Esophagus muscularis mucosa (tissue), 4 donors: Measurements from ENCODE around the gene CD109. TPM values are rescaled to one million over a fixed set of nuclear protein-coding genes. Genes with fewer than 3 reads are reported as not detected.
"Not testable (repeated sequence)": the region's sequence is repeated elsewhere in the genome, so short reads cannot be mapped to it uniquely, and the experiment has no call there.

Experiments
- DNase-seq: peaks from one replicate; pipeline ENCODE4 v3.0.0-alpha.2; 2017; ENCODE audit errors: extremely low spot score
- H3K27ac ChIP-seq, 4 donors: fragments of 200-600 bp; sonication (generic); replicated peaks in 1 of 4; 1 replicate in 3 of 4; 2 replicates in 1 of 4; pipeline ENCODE4 v1.5.1; 2016 to 2019; ENCODE audit warnings: mild to moderate bottlenecking in 1 of 4
- H3K27me3 ChIP-seq, 4 donors: fragments of 200-600 bp; sonication (generic); one replicate each; pipeline versions ENCODE4 v1.5.1 to v1.6.0; 2016 to 2019
- H3K36me3 ChIP-seq, 4 donors: fragments of 200-600 bp; sonication (generic); one replicate each; pipeline ENCODE4 v1.5.1; 2016 to 2019
- H3K4me1 ChIP-seq, 4 donors: fragments of 200-600 bp; sonication (generic); one replicate each; pipeline ENCODE4 v1.5.1; 2016 to 2019
- H3K4me3 ChIP-seq, 4 donors: fragments of 200-600 bp; sonication (generic); 1 replicate in 2 of 4; 2 replicates in 2 of 4; pipeline ENCODE4 v1.5.1; 2016 to 2019; ENCODE audit warnings: mild to moderate bottlenecking in 4 of 4, moderate library complexity in 1 of 4
- H3K9me3 ChIP-seq, 4 donors: fragments of 200-600 bp; sonication (generic); 1 replicate in 3 of 4; 2 replicates in 1 of 4; pipeline ENCODE4 v1.5.1; 2016 to 2019
- CTCF ChIP-seq, 3 experiments: fragments of 200-600 bp in 2 of 3; fragments of 450-650 bp in 1 of 3; sonication (generic) in 2 of 3; IDR thresholded peaks; one replicate each; pipeline ENCODE4 v1.5.1; 2017 to 2019; ENCODE audit warnings: antibody characterized with exemption in 3 of 3, mild to moderate bottlenecking in 2 of 3, moderate library complexity in 1 of 3
- EP300 ChIP-seq: sonication (generic); formaldehyde crosslinking; IDR thresholded peaks from one replicate; pipeline ENCODE4 v1.6.1; 2017; ENCODE audit warnings: antibody characterized with exemption
- POLR2A ChIP-seq: fragments of 450-650 bp; IDR thresholded peaks from one replicate; pipeline ENCODE4 v1.6.1; 2017; ENCODE audit warnings: antibody characterized with exemption, moderate library complexity, mild to moderate bottlenecking, low read depth
- POLR2AphosphoS5 ChIP-seq, 2 donors: sonication (generic); formaldehyde crosslinking; IDR thresholded peaks; one replicate each; pipeline ENCODE4 v1.6.1; 2017; ENCODE audit warnings: antibody characterized with exemption in 2 of 2
- WGBS: methylation state at CpG from one replicate; pipeline ENCODE4 v1.1.5; 2018; 5-methylcytosine and 5-hydroxymethylcytosine counted together
- intact Hi-C: fragments of 100-400 bp; cut with DNase I; formaldehyde crosslinking; loops from one replicate; pipeline ENCODE4 v1.15.1; 2023
- total RNA-seq, 4 donors: library from RNA; depleted of rRNA; stranded (reverse); fragments of >200 nt; gene quantifications; one replicate each; pipeline versions ENCODE4 v1.1.0 to v1.2.1, GENCODE V29; 2016

CD109 gene
- total RNA-seq, 4 donors from 2014 or later = 12.1 to 21.4 (median 15.8) TPM

- no peaks in the 10 kb centered on the region for H3K9me3 ChIP-seq
- peaks cover 0 to 11% (median 3%) of the 10 kb centered on the region in 4 donors for H3K36me3 ChIP-seq
- H3K4me3 ChIP-seq = no peak overlapping the region
- H3K4me1 ChIP-seq = peaks cover 0 to 9% (median 8%) of the 10 kb centered on the region in 4 donors
- no peaks in the 10 kb centered on the region for H3K27me3 ChIP-seq
- peak overlapping the region in 1 of 4 donors; percentile 23 for H3K27ac ChIP-seq
- no peak for DNase-seq
- WGBS = 42% methylated on average over 6 of the region's 6 CpGs
- intact Hi-C loops = no loop called here
- no peak for TF ChIP-seq EP300
- TF ChIP-seq POLR2AphosphoS5 (IDR thresholded peaks at IDR 0.05) = no peak
- TF ChIP-seq CTCF (IDR thresholded peaks at IDR 0.05) = no peak
- no peak for TF ChIP-seq POLR2A
These were observed 127.2 kb downstream of the CD109 start for GRCh38 chr6:73823046-73823735.

- no peak for TF ChIP-seq POLR2AphosphoS5 (IDR thresholded peaks at IDR 0.05)
- TF ChIP-seq POLR2A = no peak
- no peak for TF ChIP-seq CTCF (IDR thresholded peaks at IDR 0.05)
- no peak for TF ChIP-seq EP300
- 92% methylated on average over 1 of the region's 1 CpG for WGBS
- intact Hi-C loops = no loop called here
- H3K36me3 ChIP-seq = peaks cover 0 to 7% (median under 1%) of the 10 kb centered on the region in 4 donors
- no peaks in the 10 kb centered on the region for H3K27me3 ChIP-seq
- DNase-seq = no peak
- H3K4me3 ChIP-seq = no peak overlapping the region
- no peaks in the 10 kb centered on the region for H3K9me3 ChIP-seq
- no peak overlapping the region for H3K27ac ChIP-seq
- peaks cover 0 to 9% (median 8%) of the 10 kb centered on the region in 4 donors for H3K4me1 ChIP-seq
These were observed 127.8 kb downstream of the CD109 start for GRCh38 chr6:73823832-73824231.

- no peak overlapping the region for H3K27ac ChIP-seq
- H3K36me3 ChIP-seq = no peaks in the 10 kb centered on the region
- H3K9me3 ChIP-seq = no peaks in the 10 kb centered on the region
- TF ChIP-seq POLR2A = no peak
- no peak for TF ChIP-seq EP300
- TF ChIP-seq POLR2AphosphoS5 (IDR thresholded peaks at IDR 0.05) = no peak
- TF ChIP-seq CTCF (IDR thresholded peaks at IDR 0.05) = no peak
- intact Hi-C loops = no loop called here
- WGBS = 84% methylated on average over 1 of the region's 1 CpG
- peaks cover 0 to 9% (median 8%) of the 10 kb centered on the region in 4 donors for H3K4me1 ChIP-seq
- no peak overlapping the region for H3K4me3 ChIP-seq
- no peak for DNase-seq
- H3K27me3 ChIP-seq = no peaks in the 10 kb centered on the region
These were observed 130.6 kb downstream of the CD109 start for GRCh38 chr6:73826571-73826970.

- Histone ChIP-seq H3K36me3 (no peaks in the 10 kb centered on the region), H3K9me3 (no peaks in the 10 kb centered on the region), H3K4me3 (no peak overlapping the region), H3K27me3 (no peaks in the 10 kb centered on the region), H3K4me1 (no peaks in the 10 kb centered on the region), H3K27ac (no peak overlapping the region)
- no peak for TF ChIP-seq POLR2A
- TF ChIP-seq EP300 = no peak
- TF ChIP-seq POLR2AphosphoS5 (IDR thresholded peaks at IDR 0.05) = no peak
- TF ChIP-seq CTCF (IDR thresholded peaks at IDR 0.05) = no peak
- 100% methylated on average over 2 of the region's 2 CpGs for WGBS
- no peak for DNase-seq
- intact Hi-C loops = no loop called here
These were observed 134.1 kb downstream of the CD109 start for GRCh38 chr6:73830119-73830518.

- DNase-seq = no peak
- H3K27ac ChIP-seq = no peak overlapping the region
These were observed 136.3 kb downstream of the CD109 start for GRCh38 chr6:73832313-73832712.

GRCh38 chr6:73844696-73845095, 148.7 kb downstream of the CD109 start:
- intact Hi-C loops, H3K36me3 ChIP-seq: not testable (repeated sequence)

More at GRCh38 chr6:73832313-73832712, 136.3 kb downstream of the CD109 start:
- Histone ChIP-seq H3K36me3 (no peaks in the 10 kb centered on the region), H3K4me3 (no peak overlapping the region), H3K4me1 (no peaks in the 10 kb centered on the region), H3K27me3 (no peaks in the 10 kb centered on the region), H3K9me3 (no peaks in the 10 kb centered on the region)
- intact Hi-C loops = no loop called here
- WGBS = 67% methylated on average over 1 of the region's 1 CpG
- TF ChIP-seq EP300 (no peak), POLR2AphosphoS5 (IDR thresholded peaks at IDR 0.05) (no peak), CTCF (IDR thresholded peaks at IDR 0.05) (no peak), POLR2A (no peak)

GRCh38 chr6:73851048-73851447, 155.0 kb downstream of the CD109 start:
- H3K36me3 ChIP-seq, H3K9me3 ChIP-seq, H3K4me3 ChIP-seq, DNase-seq, H3K27ac ChIP-seq, H3K27me3 ChIP-seq, intact Hi-C loops: not testable (repeated sequence)
- H3K4me1 ChIP-seq = peaks cover 0 to 13% (median 10%) of the 10 kb centered on the region in 4 donors
- WGBS = 100% methylated on average over 3 of the region's 25 CpGs

More at GRCh38 chr6:73844696-73845095, 148.7 kb downstream of the CD109 start:
- H3K27me3 ChIP-seq, H3K4me1 ChIP-seq, H3K9me3 ChIP-seq, H3K4me3 ChIP-seq, DNase-seq, H3K27ac ChIP-seq: not testable (repeated sequence)
